H1 (cell line): Measurements from ENCODE around the gene POU3F1. TPM values are rescaled to one million over a fixed set of nuclear protein-coding genes. Genes with fewer than 3 reads are reported as not detected.

Experiments
- CTCF ChIA-PET: fragments of 300-600 bp; sonication (Branson Sonifier 250); formaldehyde crosslinking; loops from one replicate; lab custom pipeline; 2021; ENCODE audit not compliant: partially characterized antibody; lab: Charles Lee
- POLR2A ChIA-PET: fragments of 300-600 bp; sonication (Branson Sonifier 250); formaldehyde crosslinking; loops from one replicate; lab custom pipeline; 2021; ENCODE audit warnings: inconsistent platforms; ENCODE audit not compliant: partially characterized antibody; lab: Charles Lee
- DNase-seq, 2 experiments: peaks; one replicate each; pipeline versions ENCODE4 v3.0.0 to v3.0.0-alpha.2; 2010 to 2022; ENCODE audit warnings: low spot score in 2 of 2, low read depth in 1 of 2, mixed read lengths in 1 of 2
- FAIRE-seq: peaks from 2 replicates; lab custom pipeline; 2011; peaks lifted over from hg19 to GRCh38; lab: Jason Lieb, UNC
- H2AFZ ChIP-seq: 2 replicates; pipeline ENCODE4 v1.8.1; 2012; ENCODE audit warnings: low read length, inconsistent platforms
- H2AK5ac ChIP-seq: 2 replicates; pipeline ENCODE4 v1.6.1; 2013; ENCODE audit warnings: low read depth, low read length
- H2BK120ac ChIP-seq: replicated peaks from 2 replicates; pipeline ENCODE3; 2013; ENCODE audit warnings: low read depth, low read length, inconsistent platforms
- H2BK12ac ChIP-seq: 2 replicates; pipeline ENCODE4 v1.6.1; 2013; ENCODE audit warnings: low read depth, low read length
- H2BK15ac ChIP-seq: 2 replicates; pipeline ENCODE4 v1.6.1; 2013; ENCODE audit warnings: low read length
- H2BK20ac ChIP-seq: 2 replicates; pipeline ENCODE4 v1.6.1; 2013; ENCODE audit warnings: low read length
- H2BK5ac ChIP-seq: 2 replicates; pipeline ENCODE4 v1.6.1; 2013; ENCODE audit warnings: low read depth, low read length
- H3K14ac ChIP-seq: 2 replicates; pipeline ENCODE4 v1.6.1; 2013; ENCODE audit warnings: inconsistent platforms; ENCODE audit not compliant: insufficient read length
- H3K18ac ChIP-seq: 2 replicates; pipeline ENCODE4 v1.6.1; 2013; ENCODE audit warnings: low read length; ENCODE audit errors: extremely low read depth
- H3K23ac ChIP-seq: 2 replicates; pipeline ENCODE4 v1.6.1; 2013; ENCODE audit warnings: inconsistent platforms; ENCODE audit not compliant: insufficient read length
- H3K23me2 ChIP-seq: 2 replicates; pipeline ENCODE4 v1.6.1; 2013; ENCODE audit warnings: low read depth, low read length
- H3K27ac ChIP-seq: 2 replicates; pipeline ENCODE4 v1.6.1; 2011; ENCODE audit warnings: low read depth, low read length, inconsistent platforms
- H3K27me3 ChIP-seq, 4 experiments: replicated peaks in 1 of 4; 1 replicate in 1 of 4; 2 replicates in 3 of 4; pipeline versions ENCODE4 v1.6.1 to v1.8.1; 2011 to 2013; ENCODE audit warnings: low read length in 3 of 4, mild to moderate bottlenecking in 3 of 4, inconsistent platforms in 2 of 4, mixed read lengths in 2 of 4, moderate library complexity in 1 of 4; ENCODE audit not compliant: control insufficient read depth in 3 of 4, insufficient read depth in 3 of 4; ENCODE audit errors: extremely low read depth in 1 of 4
- H3K36me3 ChIP-seq, 4 experiments: 2 replicates each; pipeline versions ENCODE4 v1.6.1 to v1.8.1; 2011 to 2013; ENCODE audit warnings: mild to moderate bottlenecking in 4 of 4, low read length in 3 of 4, moderate library complexity in 2 of 4, control low read depth in 1 of 4, inconsistent platforms in 1 of 4; ENCODE audit not compliant: insufficient read depth in 4 of 4, control insufficient read depth in 2 of 4
- H3K4ac ChIP-seq: replicated peaks from 2 replicates; pipeline ENCODE3; 2013; ENCODE audit warnings: low read length, low read depth, mixed read lengths, inconsistent platforms; ENCODE audit not compliant: insufficient read length
- H3K4me1 ChIP-seq, 4 experiments: replicated peaks in 1 of 4; 1 replicate in 1 of 4; 2 replicates in 3 of 4; pipeline versions ENCODE4 v1.6.1 to v1.8.1; 2011 to 2013; ENCODE audit warnings: low read length in 3 of 4, inconsistent platforms in 2 of 4, mixed read lengths in 1 of 4; ENCODE audit not compliant: insufficient read depth in 4 of 4, control insufficient read depth in 3 of 4
- H3K4me2 ChIP-seq, 2 experiments: 2 replicates each; pipeline versions ENCODE4 v1.6.1 to v1.8.1; 2011 to 2013; ENCODE audit warnings: low read depth in 2 of 2, low read length in 2 of 2, control low read depth in 1 of 2, inconsistent platforms in 1 of 2, mild to moderate bottlenecking in 1 of 2; ENCODE audit not compliant: insufficient read depth in 1 of 2
- H3K4me3 ChIP-seq, 4 experiments: fragments of 200-600, 300-600 bp in 1 of 4; sonication (generic), shearing (Covaris generic), sonication (Bioruptor Twin) in 1 of 4; 2 replicates each; pipeline versions ENCODE4 v1.5.1 to v1.8.1; 2011 to 2016; ENCODE audit warnings: low read length in 4 of 4, low read depth in 3 of 4, control low read depth in 2 of 4, inconsistent platforms in 2 of 4, mild to moderate bottlenecking in 2 of 4, mixed read lengths in 1 of 4, moderate library complexity in 1 of 4; ENCODE audit not compliant: insufficient read depth in 2 of 4; ENCODE audit errors: extremely low read depth in 1 of 4
- H3K56ac ChIP-seq: replicated peaks from 2 replicates; pipeline ENCODE3; 2013; ENCODE audit warnings: low read depth, mild to moderate bottlenecking, mixed read lengths, low read length, inconsistent platforms; ENCODE audit not compliant: insufficient read length
- H3K79me1 ChIP-seq: 2 replicates; pipeline ENCODE4 v1.6.1; 2013; ENCODE audit warnings: low read depth, low read length, control low read depth
- H3K79me2 ChIP-seq, 2 experiments: 2 replicates each; pipeline versions ENCODE4 v1.6.1 to v1.8.1; 2012 to 2013; ENCODE audit warnings: low read length in 2 of 2, mild to moderate bottlenecking in 2 of 2, inconsistent platforms in 1 of 2; ENCODE audit not compliant: insufficient read depth in 2 of 2, control insufficient read depth in 1 of 2
- H3K9ac ChIP-seq, 4 experiments: replicated peaks in 1 of 4; 1 replicate in 1 of 4; 2 replicates in 3 of 4; pipeline versions ENCODE4 v1.6.1 to v1.8.1; 2011 to 2013; ENCODE audit warnings: low read depth in 3 of 4, low read length in 3 of 4, control low read depth in 2 of 4, mild to moderate bottlenecking in 2 of 4, moderate library complexity in 2 of 4, inconsistent platforms in 1 of 4; ENCODE audit errors: extremely low read depth in 1 of 4
- H3K9me3 ChIP-seq, 2 experiments: 2 replicates each; pipeline versions ENCODE4 v1.6.1 to v1.8.1; 2012 to 2013; ENCODE audit warnings: mild to moderate bottlenecking in 2 of 2, moderate library complexity in 2 of 2, control low read depth in 1 of 2, inconsistent platforms in 1 of 2, low read depth in 1 of 2, low read length in 1 of 2, mixed read lengths in 1 of 2; ENCODE audit not compliant: insufficient read depth in 2 of 2
- H4K20me1 ChIP-seq, 2 experiments: replicated peaks in 1 of 2; 2 replicates each; pipeline versions ENCODE3 to v1.8.1; 2011 to 2013; ENCODE audit warnings: inconsistent platforms in 2 of 2, low read length in 2 of 2, mild to moderate bottlenecking in 1 of 2; ENCODE audit not compliant: insufficient read depth in 2 of 2, control insufficient read depth in 1 of 2
- H4K5ac ChIP-seq: 2 replicates; pipeline ENCODE4 v1.6.1; 2013; ENCODE audit warnings: low read length, low read depth, mixed read lengths, inconsistent platforms; ENCODE audit not compliant: insufficient read length
- H4K8ac ChIP-seq: 2 replicates; pipeline ENCODE4 v1.8.0; 2013; ENCODE audit warnings: mild to moderate bottlenecking, moderate library complexity, low read length, inconsistent platforms; ENCODE audit not compliant: insufficient read depth; ENCODE audit errors: extremely low read depth
- H4K91ac ChIP-seq: replicated peaks from 2 replicates; pipeline ENCODE3; 2013; ENCODE audit warnings: low read length, mixed read lengths, inconsistent platforms; ENCODE audit not compliant: insufficient read length
- GABPA ChIP-seq: IDR thresholded peaks from 2 replicates; pipeline ENCODE4 v1.6.1; 2011; ENCODE audit warnings: mild to moderate bottlenecking, low read length, moderate library complexity, borderline replicate concordance; ENCODE audit not compliant: insufficient read depth
- WGBS, 2 experiments: shearing (Covaris generic) in 1 of 2; methylation state at CpG; one replicate each; pipeline versions ENCODE4 v1.1.6 to v1.1.7; 2013 to 2015; ENCODE audit warnings: low lambda C conversion rate in 2 of 2, mixed read lengths in 2 of 2, inconsistent platforms in 1 of 2, low coverage in 1 of 2, missing lambda C conversion rate in 1 of 2; ENCODE audit not compliant: insufficient replicate concordance in 2 of 2, insufficient coverage in 1 of 2, insufficient read length in 1 of 2; ENCODE audit errors: extremely low coverage in 1 of 2, missing lambda C conversion rate in 1 of 2; 5-methylcytosine and 5-hydroxymethylcytosine counted together
- polyA plus RNA-seq, 7 experiments: library from polyadenylated mRNA; depleted of rRNA in 3 of 7; stranded (reverse) in 5 of 7; unstranded in 2 of 7; fragments of >200 nt in 5 of 7; fragments of 200-250 nt in 2 of 7; gene quantifications; 1 replicate in 5 of 7; 2 replicates in 1 of 7; 4 replicates in 1 of 7; pipeline versions ENCODE4 v1.2.1 to v1.2.3, GENCODE V29; 2011 to 2013; ENCODE audit warnings: missing spikeins in 2 of 7, mixed read lengths in 2 of 7
- total RNA-seq: library from RNA; stranded (reverse); fragmentation: NEBNext Ultra II Directional; extraction: Animal tissue kit (Norgen Biotek cat#: 25700); gene quantifications from 2 replicates; pipeline ENCODE4 v1.2.1, GENCODE V29; 2021

Gene POU3F1
- total and polyA plus RNA-seq, 2 of the 8 experiments (the other 6 are each of a cell fraction or from before 2014, with no cell fraction given), result 4.2 to 10.8 TPM

GRCh38 chr1:38015978-38016725 is 30.4 kb downstream of the POU3F1 start:
- CTCF ChIA-PET, result interaction anchor here (0.8 to 15.9 kb wide), 5 partner anchors 9 to 41 kb away, joined by 3 to 211 read pairs (median 3); partner anchors contain the start of gene SF3A3
- WGBS, 2 experiments, result 96% methylated on average over 6 of the region's 6 CpGs; no CpG with 5 or more reads in 1 of the 2 experiments
- Histone ChIP-seq H2BK15ac (no peak overlapping the region), H2BK5ac (no peak overlapping the region), H3K4ac (no peak overlapping the region), H4K20me1 (peaks cover 5 to 15% of the 10 kb centered on the region in 2 experiments), H3K27ac (no peak overlapping the region), H2BK120ac (no peak overlapping the region), H3K9ac (peak overlapping the region in 1 of 4 experiments; percentile 39; a peak in 1 of 7 replicates), H2BK20ac (no peak overlapping the region), H4K5ac (no peak overlapping the region), H3K4me1 (peaks cover 0 to 3% (median under 1%) of the 10 kb centered on the region in 4 experiments; a peak in 2 of 7 replicates)
- no peak for DNase-seq
- TF ChIP-seq GABPA, result no peak
- TF ChIP-seq, all 59 proteins: peak for 0
- peaks cover 21 to 50% (median 33%) of the 10 kb centered on the region in 4 experiments for H3K36me3 ChIP-seq
- H3K27me3 ChIP-seq, result no peaks in the 10 kb centered on the region
- no peak overlapping the region for H2BK12ac ChIP-seq
- H3K14ac ChIP-seq, result no peak overlapping the region
- no peak overlapping the region for H4K91ac ChIP-seq
- no peak overlapping the region for H3K4me3 ChIP-seq
- no peak overlapping the region for H3K4me2 ChIP-seq
- no peak overlapping the region for H3K56ac ChIP-seq
- H3K9me3 ChIP-seq, result no peaks in the 10 kb centered on the region
- no peak for FAIRE-seq
- POLR2A ChIA-PET, result interaction anchor here (0.7 to 1.4 kb wide), 3 partner anchors 10 to 26 kb away, joined by 3 read pairs; partner anchors contain the start of gene SF3A3
- H4K8ac ChIP-seq, result no peak overlapping the region
- peaks cover 6% of the 10 kb centered on the region for H3K23me2 ChIP-seq
- no peak overlapping the region for H3K23ac ChIP-seq
- no peak overlapping the region for H3K18ac ChIP-seq
- H2AK5ac ChIP-seq, result no peak overlapping the region
- H3K79me1 ChIP-seq, result no peaks in the 10 kb centered on the region; the same call in 1 of the 2 replicates
- peaks cover 13 to 54% of the 10 kb centered on the region in 2 experiments for H3K79me2 ChIP-seq
- H2AFZ ChIP-seq, result no peak overlapping the region
